Naive thymus-derived CD4-positive, alpha-beta T cell (primary cell): ENCODE data around the gene FSIP1. TPM values are rescaled to one million over a fixed set of nuclear protein-coding genes. Genes with fewer than 3 reads are reported as not detected.

Experiments used
- ATAC-seq: fragments of 150-1000 bp; cut with Tn5 transposase; 2 replicates; pipeline ENCODE4 v1.10.0; 2021; ENCODE audit warnings: mild to moderate bottlenecking, moderate library complexity
- CTCF ChIA-PET: fragments of 350-600 bp; sonication (Branson Sonifier 250); formaldehyde crosslinking; loops from one replicate; lab custom pipeline; 2021; ENCODE audit warnings: antibody characterized with exemption; lab: Charles Lee
- POLR2A ChIA-PET: fragments of 350-600 bp; sonication (Branson Sonifier 250); formaldehyde crosslinking; loops from one replicate; lab custom pipeline; 2021; ENCODE audit warnings: antibody characterized with exemption, inconsistent platforms; lab: Charles Lee
- DNase-seq, 9 donors: peaks; one replicate each; pipeline versions ENCODE4 v3.0.0 to v3.0.0-alpha.2; 2020 to 2022; ENCODE audit warnings: mixed read lengths in 1 of 9
- H3K27ac ChIP-seq: one replicate; pipeline ENCODE4 v1.7.0; 2013; ENCODE audit warnings: mild to moderate bottlenecking, low read depth, low read length, moderate library complexity
- H3K27me3 ChIP-seq, 2 donors: one replicate each; pipeline ENCODE4 v1.7.0; 2013; ENCODE audit warnings: low read length in 2 of 2, mild to moderate bottlenecking in 2 of 2, moderate library complexity in 2 of 2; ENCODE audit not compliant: control insufficient read depth in 2 of 2, insufficient read depth in 2 of 2
- H3K36me3 ChIP-seq, 3 experiments: 1 replicate in 2 of 3; 2 replicates in 1 of 3; pipeline ENCODE4 v1.7.0; 2013; ENCODE audit warnings: low read length in 3 of 3, mild to moderate bottlenecking in 3 of 3, moderate library complexity in 1 of 3; ENCODE audit not compliant: insufficient read depth in 3 of 3, control insufficient read depth in 2 of 3
- H3K4me1 ChIP-seq, 2 donors: one replicate each; pipeline ENCODE4 v1.7.0; 2013; ENCODE audit warnings: low read length in 2 of 2, mild to moderate bottlenecking in 2 of 2, moderate library complexity in 1 of 2; ENCODE audit not compliant: control insufficient read depth in 2 of 2, insufficient read depth in 2 of 2
- H3K4me3 ChIP-seq: 2 replicates; pipeline ENCODE4 v1.7.0; 2013; ENCODE audit warnings: mild to moderate bottlenecking, low read length
- H3K9me3 ChIP-seq, 3 experiments: 1 replicate in 2 of 3; 2 replicates in 1 of 3; pipeline ENCODE4 v1.7.0; 2013; ENCODE audit warnings: low read length in 3 of 3; ENCODE audit not compliant: control insufficient read depth in 2 of 3
- H3K27ac Mint-ChIP-seq, 9 donors: one replicate each; pipeline ENCODE4 v1.8.0; 2020 to 2022; ENCODE audit warnings: mixed read lengths in 9 of 9, mild to moderate bottlenecking in 8 of 9, moderate library complexity in 5 of 9, inconsistent platforms in 2 of 9
- H3K27me3 Mint-ChIP-seq, 5 donors: one replicate each; pipeline ENCODE4 v1.8.0; 2021 to 2022; ENCODE audit warnings: mixed read lengths in 5 of 5, mild to moderate bottlenecking in 1 of 5
- H3K36me3 Mint-ChIP-seq, 5 donors: one replicate each; pipeline ENCODE4 v1.8.0; 2020 to 2022; ENCODE audit warnings: mixed read lengths in 5 of 5, mild to moderate bottlenecking in 3 of 5, inconsistent platforms in 1 of 5
- H3K4me1 Mint-ChIP-seq, 7 donors: one replicate each; pipeline ENCODE4 v1.8.0; 2020 to 2022; ENCODE audit warnings: mixed read lengths in 7 of 7, mild to moderate bottlenecking in 3 of 7, inconsistent platforms in 1 of 7
- H3K4me3 Mint-ChIP-seq, 10 donors: one replicate each; pipeline ENCODE4 v1.8.0; 2020 to 2022; ENCODE audit warnings: mild to moderate bottlenecking in 10 of 10, mixed read lengths in 10 of 10, moderate library complexity in 6 of 10, inconsistent platforms in 2 of 10
- H3K9me3 Mint-ChIP-seq, 11 donors: one replicate each; pipeline ENCODE4 v1.8.0; 2020 to 2022; ENCODE audit warnings: mixed read lengths in 11 of 11, mild to moderate bottlenecking in 4 of 11, inconsistent platforms in 1 of 11, moderate library complexity in 1 of 11
- intact Hi-C, 2 donors: fragments of 100-400 bp; cut with micrococcal nuclease; formaldehyde crosslinking; loops; one replicate each; pipeline ENCODE4 v1.15.1; 2023
- polyA plus RNA-seq, 2 donors: library from polyadenylated mRNA; unstranded; fragments of 300-500 nt; fragmentation: Illumina TruSeq; gene quantifications; one replicate each; pipeline ENCODE4 v1.2.3, GENCODE V29; 2021
- total RNA-seq, 6 experiments: library from RNA in 5 of 6; stranded (reverse) in 5 of 6; gene quantifications; 1 replicate in 5 of 6; 2 replicates in 1 of 6; pipeline ENCODE4 v1.2.3 and lab custom pipeline; 2021 to 2026

The FSIP1 gene
- total and polyA plus RNA-seq, 7 experiments from 2014 or later = 0.14 to 0.51 (median 0.26) TPM; not detected in 1

DNA sequence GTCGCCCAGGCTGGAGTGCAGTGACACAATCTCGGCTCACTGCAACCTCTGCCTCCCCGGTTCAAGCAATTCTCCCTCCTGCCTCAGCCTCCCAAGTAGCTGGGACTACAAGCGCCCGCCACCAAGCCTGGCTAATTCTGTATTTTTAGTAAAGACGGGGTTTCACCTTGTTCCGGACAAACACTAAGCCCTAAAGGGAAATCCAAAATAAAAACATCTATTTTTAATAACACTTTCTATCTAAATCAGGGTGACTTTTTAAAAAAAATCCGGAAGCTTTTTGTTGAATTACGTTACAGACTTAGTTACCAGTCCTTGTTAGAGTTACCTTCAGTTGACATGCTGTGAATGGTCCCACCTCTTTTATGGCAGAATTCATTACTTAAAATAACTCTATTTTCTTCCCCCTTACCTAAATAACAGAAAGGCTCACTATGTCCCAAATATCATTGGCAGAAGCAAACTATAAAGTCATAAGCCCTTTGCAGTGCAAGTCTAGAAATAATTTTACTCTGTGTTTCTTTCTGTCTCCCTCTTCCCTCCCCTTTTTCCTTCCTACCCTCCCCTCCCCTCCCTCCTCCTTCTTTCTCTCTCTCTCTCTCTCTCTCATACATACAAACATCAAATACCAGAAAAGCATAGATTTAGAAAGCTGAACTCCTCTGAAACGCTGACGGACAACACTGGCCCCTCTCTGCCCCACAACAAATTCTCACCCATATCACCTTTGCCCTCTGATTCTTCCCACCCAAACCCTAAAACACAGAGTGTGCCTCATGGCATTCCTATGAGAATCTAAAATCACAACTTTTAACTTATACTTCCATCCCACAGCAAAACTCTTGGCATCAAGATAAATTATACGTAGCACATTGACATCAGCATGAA, 183.4 kb downstream of the FSIP1 start:
- Histone ChIP-seq H3K27me3 (no peaks in the 10 kb centered on the region), H3K36me3 (no peaks in the 10 kb centered on the region), H3K27ac (no peak overlapping the region), H3K9me3 (no peaks in the 10 kb centered on the region), H3K4me3 (no peak overlapping the region), H3K4me1 (no peaks in the 10 kb centered on the region)
- Mint-ChIP-seq H3K4me3 (no peak overlapping the region), H3K36me3 (no peaks in the 10 kb centered on the region), H3K9me3 (no peaks in the 10 kb centered on the region), H3K4me1 (peaks cover 0 to 2% (median 0%) of the 10 kb centered on the region in 7 donors), H3K27ac (no peak overlapping the region), H3K27me3 (peaks cover 0 to 22% (median 0%) of the 10 kb centered on the region in 5 donors)
- ATAC-seq = no peak
- no peak for DNase-seq
- CTCF ChIA-PET = no interaction called here
- POLR2A ChIA-PET = no interaction called here
- intact Hi-C loops = no loop called here

DNA sequence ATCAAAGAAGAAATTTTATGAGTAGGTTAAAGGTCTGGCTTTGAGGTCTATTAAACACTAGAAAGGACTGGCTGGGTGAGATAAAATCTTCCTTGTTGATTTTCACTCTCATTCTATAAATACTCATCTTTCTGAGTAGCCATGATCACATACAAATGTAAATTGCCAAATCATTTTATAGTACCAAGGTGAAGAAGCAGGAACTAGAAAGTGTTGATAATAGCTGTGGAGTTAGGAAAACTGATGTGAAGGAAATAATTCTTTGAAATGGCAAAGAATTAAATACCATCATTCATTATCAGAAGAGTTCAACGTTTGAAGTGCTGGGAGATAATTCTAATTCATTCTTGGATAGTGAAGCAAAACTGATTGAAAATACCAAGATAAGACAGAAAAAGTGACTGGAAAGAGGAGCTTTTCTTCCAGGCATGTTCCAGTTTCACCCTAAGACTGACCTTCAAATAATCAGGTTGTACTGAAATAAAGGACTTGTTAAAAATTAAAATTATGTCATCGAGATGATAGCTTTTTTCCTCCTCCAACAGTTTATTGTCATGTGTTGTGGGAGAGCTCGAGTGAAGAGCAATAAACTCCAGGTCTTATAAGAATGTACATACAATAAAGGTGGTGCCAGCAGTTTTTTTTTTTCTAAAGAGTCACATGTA, 184.3 kb downstream of the FSIP1 start:
- Histone ChIP-seq H3K4me1 (no peaks in the 10 kb centered on the region), H3K27ac (no peak overlapping the region), H3K36me3 (no peaks in the 10 kb centered on the region), H3K9me3 (no peaks in the 10 kb centered on the region), H3K27me3 (no peaks in the 10 kb centered on the region), H3K4me3 (no peak overlapping the region)
- POLR2A ChIA-PET = no interaction called here
- Mint-ChIP-seq H3K27me3 (peaks cover 0 to 22% (median 0%) of the 10 kb centered on the region in 5 donors), H3K4me1 (peaks cover 0 to 7% (median 0%) of the 10 kb centered on the region in 7 donors), H3K27ac (no peak overlapping the region), H3K36me3 (peaks cover 0 to 2% (median 0%) of the 10 kb centered on the region in 5 donors), H3K9me3 (no peaks in the 10 kb centered on the region), H3K4me3 (no peak overlapping the region)
- CTCF ChIA-PET = no interaction called here
- intact Hi-C loops = no loop called here
- DNase-seq (no peak), ATAC-seq (no peak)

DNA sequence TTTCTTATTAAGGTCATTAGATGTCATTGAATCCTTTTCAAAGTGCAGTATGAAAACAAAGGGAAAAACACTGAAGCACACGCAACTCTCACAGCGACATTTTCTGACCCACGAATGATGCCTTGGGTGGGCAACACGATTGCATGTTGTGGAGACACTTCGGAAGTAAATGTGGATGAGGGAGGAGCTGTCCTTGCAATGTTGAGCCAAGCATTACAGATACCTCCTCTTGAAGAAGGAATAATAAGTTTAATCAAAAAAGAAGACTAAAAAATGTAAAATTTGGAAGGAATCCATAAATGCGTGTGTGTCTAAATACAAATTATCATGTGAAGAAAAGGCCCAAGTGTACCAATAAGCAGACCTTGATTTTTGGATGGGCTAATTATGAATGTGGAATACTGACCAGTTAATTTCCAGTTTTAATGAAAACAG, 184.9 kb downstream of the FSIP1 start:
- no peaks in the 10 kb centered on the region for H3K9me3 Mint-ChIP-seq
- Histone ChIP-seq H3K27me3 (no peaks in the 10 kb centered on the region), H3K4me3 (no peak overlapping the region), H3K4me1 (no peaks in the 10 kb centered on the region), H3K9me3 (no peaks in the 10 kb centered on the region), H3K36me3 (no peaks in the 10 kb centered on the region), H3K27ac (no peak overlapping the region)
- peaks cover 0 to 7% (median 0%) of the 10 kb centered on the region in 7 donors for H3K4me1 Mint-ChIP-seq
- peaks cover 0 to 25% (median 0%) of the 10 kb centered on the region in 5 donors for H3K27me3 Mint-ChIP-seq
- ChIA-PET POLR2A (no interaction called here), CTCF (no interaction called here)
- H3K27ac Mint-ChIP-seq = no peak overlapping the region
- peaks cover 0 to 2% (median 0%) of the 10 kb centered on the region in 5 donors for H3K36me3 Mint-ChIP-seq
- intact Hi-C loops = no loop called here
- no peak overlapping the region for H3K4me3 Mint-ChIP-seq
- no peak for ATAC-seq
- no peak for DNase-seq

DNA sequence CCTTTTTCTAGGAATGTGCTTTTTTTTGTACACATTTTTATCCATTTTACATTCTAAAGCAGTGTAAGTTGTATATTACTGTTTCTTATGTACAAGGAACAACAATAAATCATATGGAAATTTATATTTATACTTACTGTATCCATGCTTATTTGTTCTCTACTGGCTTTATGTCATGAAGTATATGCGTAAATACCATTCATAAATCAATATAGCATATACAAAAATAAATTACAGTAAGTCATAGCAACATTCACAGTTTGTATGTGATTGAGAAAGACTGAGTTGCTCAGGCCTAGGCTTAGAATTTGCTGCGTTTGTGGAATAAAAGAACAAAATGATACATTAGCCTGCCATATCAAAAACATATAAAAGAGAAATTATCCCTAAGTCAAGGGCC, 185.3 kb downstream of the FSIP1 start:
- peaks cover 0 to 2% (median 0%) of the 10 kb centered on the region in 5 donors for H3K36me3 Mint-ChIP-seq
- no peaks in the 10 kb centered on the region for H3K36me3 ChIP-seq
- POLR2A ChIA-PET = no interaction called here
- intact Hi-C loops = no loop called here
- peaks cover 0 to 28% (median 0%) of the 10 kb centered on the region in 5 donors for H3K27me3 Mint-ChIP-seq
- H3K27me3 ChIP-seq = no peaks in the 10 kb centered on the region
- no peaks in the 10 kb centered on the region for H3K9me3 Mint-ChIP-seq
- H3K27ac ChIP-seq = no peak overlapping the region
- H3K4me1 ChIP-seq = no peaks in the 10 kb centered on the region
- no peaks in the 10 kb centered on the region for H3K9me3 ChIP-seq
- H3K27ac Mint-ChIP-seq = no peak overlapping the region
- DNase-seq (no peak), ATAC-seq (no peak)
- H3K4me1 Mint-ChIP-seq = peaks cover 0 to 7% (median 0%) of the 10 kb centered on the region in 7 donors
- CTCF ChIA-PET = interaction anchor here (0.7 kb wide), 1 partner anchor 69 kb away, joined by 4 read pairs; no protein-coding TSS in a partner anchor
- H3K4me3 Mint-ChIP-seq = no peak overlapping the region
- H3K4me3 ChIP-seq = no peak overlapping the region

DNA sequence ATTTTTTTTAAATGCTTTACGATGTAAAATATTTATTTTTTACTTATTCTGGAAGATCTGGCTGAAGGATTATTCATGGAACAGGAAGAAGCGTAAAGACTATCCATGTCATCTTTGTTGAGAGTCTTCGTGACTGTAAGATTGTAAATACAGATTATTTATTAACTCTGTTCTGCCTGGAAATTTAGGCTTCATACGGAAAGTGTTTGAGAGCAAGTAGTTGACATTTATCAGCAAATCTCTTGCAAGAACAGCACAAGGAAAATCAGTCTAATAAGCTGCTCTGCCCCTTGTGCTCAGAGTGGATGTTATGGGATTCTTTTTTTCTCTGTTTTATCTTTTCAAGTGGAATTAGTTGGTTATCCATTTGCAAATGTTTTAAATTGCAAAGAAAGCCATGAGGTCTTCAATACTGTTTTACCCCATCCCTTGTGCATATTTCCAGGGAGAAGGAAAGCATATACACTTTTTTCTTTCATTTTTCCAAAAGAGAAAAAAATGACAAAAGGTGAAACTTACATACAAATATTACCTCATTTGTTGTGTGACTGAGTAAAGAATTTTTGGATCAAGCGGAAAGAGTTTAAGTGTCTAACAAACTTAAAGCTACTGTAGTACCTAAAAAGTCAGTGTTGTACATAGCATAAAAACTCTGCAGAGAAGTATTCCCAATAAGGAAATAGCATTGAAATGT, 186.1 kb downstream of the FSIP1 start:
- Histone ChIP-seq H3K27me3 (no peaks in the 10 kb centered on the region), H3K36me3 (no peaks in the 10 kb centered on the region), H3K4me1 (no peaks in the 10 kb centered on the region), H3K4me3 (no peak overlapping the region), H3K9me3 (no peaks in the 10 kb centered on the region), H3K27ac (no peak overlapping the region)
- no peak overlapping the region for H3K27ac Mint-ChIP-seq
- H3K4me1 Mint-ChIP-seq = peaks cover 0 to 7% (median 0%) of the 10 kb centered on the region in 7 donors
- DNase-seq (no peak), ATAC-seq (no peak)
- H3K27me3 Mint-ChIP-seq = peaks cover 0 to 28% (median 0%) of the 10 kb centered on the region in 5 donors
- intact Hi-C loops = no loop called here
- H3K9me3 Mint-ChIP-seq = no peaks in the 10 kb centered on the region
- CTCF ChIA-PET = interaction anchor here (0.7 kb wide), 1 partner anchor 70 kb away, joined by 4 read pairs; no protein-coding TSS in a partner anchor
- no peak overlapping the region for H3K4me3 Mint-ChIP-seq
- peaks cover 0 to 2% (median 0%) of the 10 kb centered on the region in 5 donors for H3K36me3 Mint-ChIP-seq
- POLR2A ChIA-PET = no interaction called here

DNA sequence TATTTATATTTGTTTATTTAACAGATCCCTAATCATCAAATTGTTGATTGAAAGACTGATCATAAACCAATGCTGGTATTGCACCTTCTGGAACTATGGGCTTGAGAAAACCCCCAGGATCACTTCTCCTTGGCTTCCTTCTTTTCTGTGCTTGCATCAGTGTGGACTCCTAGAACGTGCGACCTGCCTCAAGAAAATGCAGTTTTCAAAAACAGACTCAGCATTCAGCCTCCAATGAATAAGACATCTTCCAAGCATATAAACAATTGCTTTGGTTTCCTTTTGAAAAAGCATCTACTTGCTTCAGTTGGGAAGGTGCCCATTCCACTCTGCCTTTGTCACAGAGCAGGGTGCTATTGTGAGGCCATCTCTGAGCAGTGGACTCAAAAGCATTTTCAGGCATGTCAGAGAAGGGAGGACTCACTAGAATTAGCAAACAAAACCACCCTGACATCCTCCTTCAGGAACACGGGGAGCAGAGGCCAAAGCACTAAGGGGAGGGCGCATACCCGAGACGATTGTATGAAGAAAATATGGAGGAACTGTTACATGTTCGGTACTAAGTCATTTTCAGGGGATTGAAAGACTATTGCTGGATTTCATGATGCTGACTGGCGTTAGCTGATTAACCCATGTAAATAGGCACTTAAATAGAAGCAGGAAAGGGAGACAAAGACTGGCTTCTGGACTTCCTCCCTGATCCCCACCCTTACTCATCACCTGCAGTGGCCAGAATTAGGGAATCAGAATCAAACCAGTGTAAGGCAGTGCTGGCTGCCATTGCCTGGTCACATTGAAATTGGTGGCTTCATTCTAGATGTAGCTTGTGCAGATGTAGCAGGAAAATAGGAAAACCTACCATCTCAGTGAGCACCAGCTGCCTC, 187.1 kb downstream of the FSIP1 start:
- Histone ChIP-seq H3K4me3 (no peak overlapping the region), H3K27me3 (no peaks in the 10 kb centered on the region), H3K9me3 (no peaks in the 10 kb centered on the region), H3K36me3 (no peaks in the 10 kb centered on the region), H3K27ac (no peak overlapping the region), H3K4me1 (no peaks in the 10 kb centered on the region)
- ChIA-PET CTCF (no interaction called here), POLR2A (interaction anchor here (0.6 kb wide), 1 partner anchor 248 kb away, joined by 3 read pairs; no protein-coding TSS in a partner anchor)
- ATAC-seq (no peak), DNase-seq (no peak)
- Mint-ChIP-seq H3K4me1 (peaks cover 0 to 7% (median 0%) of the 10 kb centered on the region in 7 donors), H3K4me3 (no peak overlapping the region), H3K27me3 (peaks cover 0 to 33% (median 0%) of the 10 kb centered on the region in 5 donors), H3K9me3 (no peaks in the 10 kb centered on the region), H3K36me3 (peaks cover 0 to 2% (median 0%) of the 10 kb centered on the region in 5 donors), H3K27ac (no peak overlapping the region)
- intact Hi-C loops = no loop called here
